Breast epithelium (tissue), 4 donors: ENCODE measurements around the gene DCP1A. TPM values are rescaled to one million over a fixed set of nuclear protein-coding genes. Genes with fewer than 3 reads are reported as not detected.

ENCODE experiments used
- DNase-seq, 2 donors: peaks; one replicate each; pipeline ENCODE4 v3.0.0-alpha.2; 2019; ENCODE audit warnings: low spot score in 2 of 2
- H3K27ac ChIP-seq, 2 donors: fragments of 200-600 bp; sonication (generic) in 1 of 2; one replicate each; pipeline ENCODE4 v1.5.1; 2016 to 2019; ENCODE audit warnings: mild to moderate bottlenecking in 1 of 2
- H3K27me3 ChIP-seq, 2 donors: fragments of 200-600 bp; sonication (generic) in 1 of 2; one replicate each; pipeline versions ENCODE4 v1.5.1 to v1.6.0; 2017 to 2019; ENCODE audit warnings: control low read depth in 1 of 2, mild to moderate bottlenecking in 1 of 2
- H3K36me3 ChIP-seq: fragments of 200-600 bp; one replicate; pipeline ENCODE4 v1.5.1; 2019
- H3K4me1 ChIP-seq, 2 donors: fragments of 200-600 bp; sonication (generic); one replicate each; pipeline ENCODE4 v1.5.1; 2016 to 2019; ENCODE audit warnings: control low read depth in 1 of 2
- H3K4me3 ChIP-seq, 3 donors: fragments of 200-600 bp; sonication (generic); 1 replicate in 2 of 3; 2 replicates in 1 of 3; pipeline ENCODE4 v1.5.1; 2016 to 2019; ENCODE audit warnings: mild to moderate bottlenecking in 3 of 3, moderate library complexity in 2 of 3
- H3K9me3 ChIP-seq, 2 donors: fragments of 200-600 bp; sonication (generic) in 1 of 2; one replicate each; pipeline ENCODE4 v1.5.1; 2016 to 2019; ENCODE audit warnings: control low read depth in 1 of 2
- POLR2A ChIP-seq: fragments of 450-650 bp; IDR thresholded peaks from one replicate; pipeline ENCODE4 v1.6.1; 2016; ENCODE audit warnings: antibody characterized with exemption, mild to moderate bottlenecking, moderate library complexity
- POLR2AphosphoS5 ChIP-seq, 3 donors: sonication (generic); formaldehyde crosslinking; IDR thresholded peaks; one replicate each; pipeline ENCODE4 v1.6.1; 2017; ENCODE audit warnings: antibody characterized with exemption in 3 of 3
- intact Hi-C: fragments of 100-400 bp; cut with DNase I; formaldehyde crosslinking; loops from one replicate; pipeline ENCODE4 v1.15.1; 2023; ENCODE audit warnings: low total_unique reads
- total RNA-seq, 3 donors: library from RNA; depleted of rRNA; stranded (reverse); fragments of >200 nt; gene quantifications; one replicate each; pipeline ENCODE4 v1.1.0, GENCODE V29; 2016
- TF ChIP-seq, protein P1 (sequence below), 3 donors: fragments of 450-650 bp; IDR thresholded peaks; one replicate each; pipeline ENCODE4 v1.5.1; 2016 to 2017; ENCODE audit warnings: antibody characterized with exemption in 3 of 3, mild to moderate bottlenecking in 3 of 3, moderate library complexity in 3 of 3

DCP1A gene
- total RNA-seq, 3 donors from 2014 or later, result 21.9 to 26.2 (median 24.9) TPM

GRCh38 chr3:53239800-53240199 is 107.5 kb downstream of the DCP1A start:
- Histone ChIP-seq H3K4me3 (no peak overlapping the region), H3K27ac (peak overlapping the region in 1 of 2 donors; percentile 27), H3K9me3 (no peaks in the 10 kb centered on the region), H3K36me3 (no peaks in the 10 kb centered on the region), H3K27me3 (no peaks in the 10 kb centered on the region), H3K4me1 (no peaks in the 10 kb centered on the region)
- no peak for TF ChIP-seq POLR2A
- TF ChIP-seq, protein P1, sequence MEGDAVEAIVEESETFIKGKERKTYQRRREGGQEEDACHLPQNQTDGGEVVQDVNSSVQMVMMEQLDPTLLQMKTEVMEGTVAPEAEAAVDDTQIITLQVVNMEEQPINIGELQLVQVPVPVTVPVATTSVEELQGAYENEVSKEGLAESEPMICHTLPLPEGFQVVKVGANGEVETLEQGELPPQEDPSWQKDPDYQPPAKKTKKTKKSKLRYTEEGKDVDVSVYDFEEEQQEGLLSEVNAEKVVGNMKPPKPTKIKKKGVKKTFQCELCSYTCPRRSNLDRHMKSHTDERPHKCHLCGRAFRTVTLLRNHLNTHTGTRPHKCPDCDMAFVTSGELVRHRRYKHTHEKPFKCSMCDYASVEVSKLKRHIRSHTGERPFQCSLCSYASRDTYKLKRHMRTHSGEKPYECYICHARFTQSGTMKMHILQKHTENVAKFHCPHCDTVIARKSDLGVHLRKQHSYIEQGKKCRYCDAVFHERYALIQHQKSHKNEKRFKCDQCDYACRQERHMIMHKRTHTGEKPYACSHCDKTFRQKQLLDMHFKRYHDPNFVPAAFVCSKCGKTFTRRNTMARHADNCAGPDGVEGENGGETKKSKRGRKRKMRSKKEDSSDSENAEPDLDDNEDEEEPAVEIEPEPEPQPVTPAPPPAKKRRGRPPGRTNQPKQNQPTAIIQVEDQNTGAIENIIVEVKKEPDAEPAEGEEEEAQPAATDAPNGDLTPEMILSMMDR (IDR thresholded peaks at IDR 0.05), result no peak
- no peak for TF ChIP-seq POLR2AphosphoS5 (IDR thresholded peaks at IDR 0.05)
- DNase-seq, result no peak
- intact Hi-C loops, result loop anchor here (5.0 kb wide), 1 partner anchor 1287 kb away; no protein-coding TSS in a partner anchor

DNA sequence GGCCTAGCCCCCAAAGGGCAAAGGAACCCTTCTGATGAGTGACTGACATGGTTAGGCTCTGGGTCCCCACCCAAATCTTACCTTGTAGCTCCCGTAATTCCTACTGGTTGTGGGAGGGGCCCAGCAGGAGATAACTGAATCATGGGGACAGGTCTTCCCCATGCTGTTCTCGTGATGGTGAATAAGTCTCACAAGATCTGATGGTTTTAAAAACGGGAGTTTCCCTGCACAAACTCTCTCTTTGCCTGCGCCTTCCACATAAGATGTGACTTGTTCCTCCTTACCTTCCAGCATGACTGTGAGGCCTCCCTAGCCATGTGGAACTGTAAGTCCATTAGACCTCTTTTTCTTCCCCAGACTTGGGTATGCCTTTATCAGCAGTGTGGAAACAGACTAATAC is 108.5 kb downstream of the DCP1A start:
- intact Hi-C loops, result loop anchor here (5.0 kb wide), 1 partner anchor 1287 kb away; no protein-coding TSS in a partner anchor
- DNase-seq, result no peak
- no peak for TF ChIP-seq POLR2A
- TF ChIP-seq POLR2AphosphoS5 (IDR thresholded peaks at IDR 0.05), result no peak
- TF ChIP-seq, protein P1 (IDR thresholded peaks at IDR 0.05), result no peak
- H3K27me3 ChIP-seq, result no peaks in the 10 kb centered on the region
- no peaks in the 10 kb centered on the region for H3K36me3 ChIP-seq
- peak overlapping the region; percentile 52 to 60 for H3K27ac ChIP-seq
- no peaks in the 10 kb centered on the region for H3K9me3 ChIP-seq
- H3K4me3 ChIP-seq, result no peak overlapping the region
- H3K4me1 ChIP-seq, result no peaks in the 10 kb centered on the region

GRCh38 chr3:53238051-53238850 is 109.1 kb downstream of the DCP1A start:
- Histone ChIP-seq H3K4me3 (no peak overlapping the region), H3K27me3 (no peaks in the 10 kb centered on the region), H3K27ac (peak overlapping the region; percentile 52 to 60), H3K36me3 (no peaks in the 10 kb centered on the region), H3K4me1 (no peaks in the 10 kb centered on the region), H3K9me3 (no peaks in the 10 kb centered on the region)
- intact Hi-C loops, result loop anchor here (5.0 kb wide), 1 partner anchor 1286 kb away; no protein-coding TSS in a partner anchor
- TF ChIP-seq POLR2A, result no peak
- TF ChIP-seq, protein P1 (IDR thresholded peaks at IDR 0.05), result no peak
- DNase-seq, result peak in 1 of 2 donors; percentile 35

- Histone ChIP-seq H3K9me3 (no peaks in the 10 kb centered on the region), H3K36me3 (no peaks in the 10 kb centered on the region), H3K4me3 (no peak overlapping the region), H3K27ac (peak overlapping the region in 1 of 2 donors; percentile 56), H3K27me3 (no peaks in the 10 kb centered on the region), H3K4me1 (no peaks in the 10 kb centered on the region)
- intact Hi-C loops, result loop anchor here (5.0 kb wide), 1 partner anchor 1284 kb away; no protein-coding TSS in a partner anchor
- TF ChIP-seq POLR2A, result no peak
- DNase-seq, result no peak
Measured at GRCh38 chr3:53236112-53236841, 111.1 kb downstream of the DCP1A start.

- Histone ChIP-seq H3K36me3 (no peaks in the 10 kb centered on the region), H3K9me3 (no peaks in the 10 kb centered on the region), H3K4me1 (no peaks in the 10 kb centered on the region), H3K27me3 (no peaks in the 10 kb centered on the region), H3K4me3 (no peak overlapping the region), H3K27ac (no peak overlapping the region)
- DNase-seq, result no peak
- intact Hi-C loops, result loop anchor here (5.0 kb wide), 1 partner anchor 1283 kb away; no protein-coding TSS in a partner anchor
- TF ChIP-seq POLR2A, result no peak
- TF ChIP-seq, protein P1 (IDR thresholded peaks at IDR 0.05), result no peak
- no peak for TF ChIP-seq POLR2AphosphoS5 (IDR thresholded peaks at IDR 0.05)
Measured at GRCh38 chr3:53235545-53235944, 111.8 kb downstream of the DCP1A start.
